Non-pigmented ciliary epithelial cell (primary cell): ENCODE results near the gene CNPY1.

Experiments used
- DNase-seq: peaks from one replicate; pipeline ENCODE4 v3.0.0-alpha.2; 2010; ENCODE audit warnings: low read depth

The CNPY1 gene

DNA sequence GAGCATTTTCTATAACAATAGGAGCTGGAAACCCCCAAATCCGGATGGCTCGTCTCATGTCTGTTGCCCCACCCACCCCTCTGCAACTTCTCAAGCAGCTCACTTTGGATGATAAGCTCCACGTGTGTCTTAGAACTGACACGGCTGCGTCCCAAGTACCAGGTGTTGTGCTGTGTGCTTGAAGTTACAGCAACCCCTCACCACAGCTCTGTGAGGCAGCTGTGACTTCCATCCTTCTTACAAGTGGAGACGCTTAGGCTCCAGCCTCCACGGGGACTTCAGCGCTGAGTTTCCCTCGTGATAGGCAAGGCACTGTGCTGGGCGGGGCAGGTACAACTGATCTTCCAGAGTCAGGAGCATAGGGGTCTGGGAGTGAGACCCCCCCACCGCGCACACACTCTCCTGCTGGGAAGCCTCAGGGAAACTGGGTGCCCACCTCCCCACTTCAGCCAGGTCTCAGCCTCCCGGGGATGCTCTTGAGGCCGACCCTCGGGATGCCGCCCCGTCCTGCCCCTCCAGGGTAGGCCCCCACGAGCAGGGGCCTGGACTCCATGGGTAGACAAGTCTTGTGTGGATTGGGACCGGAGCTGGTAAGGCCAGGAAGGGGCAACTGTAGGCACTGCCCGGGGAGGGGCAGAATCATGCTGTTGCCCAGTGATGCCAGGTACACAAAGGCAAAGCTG is 57.1 kb downstream of the CNPY1 start:
- DNase-seq = no peak

DNA sequence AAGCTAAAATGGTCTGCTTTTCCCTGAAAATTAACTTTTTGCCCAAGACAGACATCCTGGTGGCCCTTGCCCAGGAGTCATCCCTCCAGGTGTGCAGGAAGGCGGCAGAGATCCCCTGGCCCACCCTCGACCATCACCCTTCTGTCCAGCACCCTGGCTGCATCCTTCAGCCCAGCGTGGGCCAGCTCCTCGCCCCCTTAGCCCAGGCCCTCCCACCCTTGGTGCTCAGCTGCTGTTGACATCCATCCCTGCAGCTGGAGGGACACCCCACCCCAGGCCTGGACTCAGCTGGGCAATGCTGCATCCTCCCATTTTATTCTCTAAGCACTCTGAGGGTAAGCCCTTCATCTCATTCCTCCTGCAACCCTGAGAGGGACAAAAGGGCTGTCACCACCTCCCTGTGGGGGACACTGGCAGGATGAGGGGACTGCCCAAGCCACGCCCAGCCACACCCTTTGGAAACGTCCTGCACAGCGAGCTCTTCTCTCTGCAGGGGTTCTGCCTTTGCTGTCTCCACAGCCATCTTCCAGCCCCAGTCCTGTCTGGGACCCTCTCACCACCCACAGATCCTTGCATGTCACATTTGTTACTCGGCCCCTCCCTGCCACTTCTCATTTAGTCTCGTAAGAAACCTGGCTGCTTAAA is 57.8 kb downstream of the CNPY1 start:
- DNase-seq = no peak

DNA sequence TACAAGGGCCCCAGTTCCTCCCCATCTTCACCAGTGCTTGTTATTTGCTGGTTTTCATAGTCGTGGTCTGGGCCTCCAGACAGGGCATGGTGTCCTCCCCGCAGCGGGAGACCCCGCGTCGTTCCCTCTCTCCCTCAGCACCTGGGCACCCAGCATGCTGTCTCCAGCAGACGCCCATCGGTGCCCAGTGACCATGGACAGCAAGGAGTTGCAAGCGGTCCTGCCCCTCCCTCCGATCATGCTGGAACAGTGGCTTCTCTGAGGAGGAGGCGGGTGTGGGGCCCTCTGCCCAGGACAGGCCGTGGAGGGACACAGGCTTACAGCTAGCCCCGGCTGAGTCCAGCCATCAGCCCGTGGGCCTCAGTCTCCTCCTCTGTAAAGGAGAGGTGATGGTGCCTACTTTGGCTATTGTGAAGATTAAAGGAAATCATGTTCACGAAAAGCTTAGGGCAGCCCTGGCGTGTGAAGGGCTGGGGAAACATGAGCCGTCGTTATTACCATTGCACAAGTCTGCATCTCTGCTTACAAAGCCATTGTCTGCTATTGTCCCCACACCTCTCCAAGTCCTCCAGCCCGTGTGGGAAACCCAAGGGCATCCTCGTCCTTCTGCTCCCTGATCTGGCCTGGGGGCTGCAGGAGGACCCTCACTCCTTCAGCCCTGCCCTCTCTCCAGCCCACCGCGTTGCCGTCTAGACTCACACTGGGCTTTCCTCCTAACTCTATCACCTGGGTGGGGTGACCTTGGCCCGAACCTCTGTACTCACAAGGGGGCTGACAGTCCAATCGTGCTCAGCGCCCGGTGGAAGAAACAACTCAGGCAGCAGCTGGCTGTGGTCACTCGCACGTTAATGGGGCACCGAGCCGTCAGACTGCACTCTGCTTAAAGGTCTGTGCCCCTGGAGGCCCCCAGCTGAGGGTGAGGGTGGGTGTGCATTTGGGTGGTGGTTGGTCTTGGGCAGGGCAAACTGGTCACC is 58.6 kb downstream of the CNPY1 start:
- DNase-seq = no peak

GRCh38 chr7:155486783-155487508 is 59.4 kb downstream of the CNPY1 start:
- DNase-seq = no peak

- no peak for DNase-seq
These were observed 61.6 kb downstream of the CNPY1 start for GRCh38 chr7:155484483-155485399.

DNA sequence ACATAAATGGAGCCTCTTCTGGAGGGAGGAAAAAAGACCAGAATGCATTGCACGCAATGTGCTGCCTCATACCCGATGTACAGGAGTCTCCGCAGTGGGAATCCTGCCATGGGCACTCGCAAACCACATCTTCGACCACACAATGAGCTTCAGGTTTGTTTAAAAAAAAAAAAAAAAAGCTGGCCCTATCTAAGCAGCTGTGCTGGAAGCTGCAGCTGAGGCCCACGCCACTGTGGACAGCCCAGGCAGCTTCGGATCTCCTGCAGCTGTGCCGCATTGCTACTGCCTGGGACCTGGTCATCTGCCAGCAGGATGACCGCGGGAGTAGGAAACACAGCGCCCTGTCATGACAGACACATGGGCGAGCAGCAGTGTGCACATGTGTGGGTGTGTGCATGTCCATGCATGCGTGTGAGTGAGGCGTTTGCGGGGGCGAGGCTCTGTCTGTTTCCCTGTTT is 62.5 kb downstream of the CNPY1 start:
- DNase-seq = no peak

GRCh38 chr7:155483245-155483644 is 63.1 kb downstream of the CNPY1 start:
- DNase-seq = no peak

DNA sequence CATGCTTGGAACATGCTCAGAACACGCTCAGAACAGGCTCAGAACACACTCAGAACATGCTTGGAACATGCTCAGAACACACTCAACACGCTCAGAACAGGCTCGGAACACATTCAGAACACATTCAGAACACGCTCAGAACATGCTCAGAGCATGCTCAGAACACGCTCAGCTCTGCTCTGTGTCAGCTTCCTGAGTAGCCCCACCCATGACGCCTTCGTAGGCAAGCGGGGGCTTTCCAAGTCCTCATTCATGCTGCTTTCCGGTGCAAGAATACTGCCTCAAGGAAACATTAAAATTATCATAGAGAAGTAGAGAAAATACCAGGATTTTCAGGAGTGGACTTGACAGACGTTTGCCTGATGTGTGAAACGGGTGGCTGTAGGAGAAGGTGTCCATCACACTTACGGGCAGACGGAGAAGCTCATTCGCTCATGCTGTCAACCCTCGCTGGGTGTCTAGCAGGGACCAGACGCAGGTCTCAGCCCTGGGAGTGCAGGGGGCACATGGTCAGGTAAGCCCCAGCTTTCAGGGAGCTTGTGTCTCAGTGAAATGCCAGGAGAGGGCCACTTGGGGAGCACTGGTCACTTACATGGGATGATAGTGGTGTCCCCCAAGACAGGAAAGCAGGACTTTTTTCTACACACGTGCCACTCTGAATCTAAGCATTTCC is 63.7 kb downstream of the CNPY1 start:
- DNase-seq = no peak

DNA sequence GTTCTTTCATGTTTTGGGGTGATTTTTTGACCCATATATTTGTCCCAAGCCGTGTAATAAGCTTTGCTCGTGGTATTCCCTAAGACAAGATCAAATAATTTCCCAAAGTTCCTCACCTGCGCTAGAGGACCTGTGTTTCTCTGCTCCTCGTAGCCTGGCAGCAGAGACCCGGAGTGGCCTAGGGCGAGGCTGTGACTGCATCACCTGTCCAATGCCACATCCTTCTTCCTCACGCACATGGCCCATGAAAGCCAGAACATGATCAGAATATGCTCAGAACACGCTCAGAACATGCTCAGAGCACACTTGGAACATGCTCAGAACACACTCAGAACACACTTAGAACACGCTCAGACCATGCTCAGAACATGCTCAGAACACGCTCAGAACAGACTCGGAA is 64.6 kb downstream of the CNPY1 start:
- DNase-seq = no peak

GRCh38 chr7:155477476-155477875 is 68.9 kb downstream of the CNPY1 start:
- no peak for DNase-seq

DNA sequence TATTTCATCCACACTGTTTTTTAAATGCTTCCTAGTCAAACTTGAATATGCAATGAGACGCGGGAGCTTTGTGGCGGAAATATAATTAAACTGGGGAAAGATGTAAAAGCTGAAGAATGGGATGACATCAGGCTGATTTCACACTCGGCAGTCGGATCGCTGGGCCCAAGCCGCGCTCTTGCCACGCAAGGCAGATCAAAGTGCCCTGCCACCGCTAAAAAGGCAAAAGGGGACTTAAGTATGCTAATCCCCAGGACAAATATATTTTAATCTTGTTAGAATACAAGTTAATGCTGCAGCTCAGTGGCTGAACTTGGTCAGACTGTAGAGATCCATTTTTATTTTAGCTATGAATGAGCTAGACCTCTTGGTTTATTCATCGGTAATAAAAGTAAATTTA is 74.6 kb downstream of the CNPY1 start:
- DNase-seq = no peak

GRCh38 chr7:155470686-155471638 is 75.4 kb downstream of the CNPY1 start:
- no peak for DNase-seq

DNA sequence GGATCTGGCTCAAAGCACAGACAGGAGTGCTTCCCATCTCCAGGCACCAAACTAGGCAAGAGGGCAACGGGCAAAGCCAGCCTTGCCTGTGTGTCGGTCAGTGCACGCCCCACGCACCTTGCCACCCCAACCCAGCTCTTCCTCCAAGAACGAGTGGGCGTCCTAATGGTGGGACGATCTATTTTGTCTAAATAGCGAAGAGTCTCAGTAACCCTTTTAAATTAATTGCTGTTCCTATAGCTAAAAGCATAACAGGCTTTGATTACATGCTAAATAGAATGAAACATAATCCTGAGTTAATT is 76.2 kb downstream of the CNPY1 start:
- DNase-seq = no peak

DNA sequence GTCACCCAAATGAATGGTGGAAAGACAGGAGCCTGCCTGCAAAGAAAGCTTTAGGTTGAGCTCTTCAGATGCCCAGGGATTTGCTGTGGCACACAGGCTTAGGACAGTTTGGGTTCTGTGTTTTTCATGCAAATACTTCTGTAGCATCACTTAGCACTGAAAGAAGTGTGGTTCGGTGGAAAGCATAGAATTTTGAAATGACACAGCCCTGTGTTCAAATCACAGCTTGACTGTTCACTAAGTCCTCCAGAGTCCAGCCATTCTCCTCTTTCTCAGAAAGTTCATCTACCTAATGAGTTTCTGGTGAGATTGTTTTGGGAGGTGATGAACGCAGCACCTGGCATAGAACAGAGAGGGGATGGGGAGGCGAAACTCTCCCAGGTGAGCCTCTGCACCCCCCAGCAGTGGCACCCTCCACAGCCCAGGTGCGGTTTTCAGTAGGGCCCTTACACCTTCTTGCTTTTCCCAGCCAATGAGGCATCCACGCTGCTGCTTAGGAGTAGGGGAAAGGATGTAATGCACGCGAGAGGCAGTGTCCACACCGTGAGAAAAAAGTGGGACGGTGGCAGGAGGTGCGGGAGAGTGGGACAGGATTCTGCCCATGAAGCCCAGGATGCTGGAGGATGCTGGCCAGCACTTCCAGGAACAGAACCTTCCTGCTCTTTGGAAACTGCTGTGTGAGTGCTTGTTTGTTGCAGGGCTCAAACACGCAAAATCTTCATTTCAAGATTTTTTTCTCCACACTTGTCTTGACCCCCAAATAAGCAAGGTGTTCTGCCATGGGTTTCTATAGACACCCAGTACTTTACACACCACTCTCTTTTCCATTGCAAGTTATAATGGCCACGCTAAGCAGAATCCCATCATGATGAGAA is 76.8 kb downstream of the CNPY1 start:
- DNase-seq = no peak

GRCh38 chr7:155468785-155469148 is 77.6 kb downstream of the CNPY1 start:
- no peak for DNase-seq

GRCh38 chr7:155467846-155468784 is 78.2 kb downstream of the CNPY1 start:
- no peak for DNase-seq
